A549 (cell line): ENCODE results near the gene BOLA1.

Source experiments
- CTCF ChIP-seq: fragments of >200 bp; sonication (Bioruptor Twin); formaldehyde crosslinking; IDR thresholded peaks from 3 replicates; pipeline ENCODE4 v1.5.1; 2016
- EP300 ChIP-seq, 2 experiments: fragments of >200 bp; sonication (Bioruptor Twin); formaldehyde crosslinking; IDR thresholded peaks; 2 replicates in 1 of 2; 3 replicates in 1 of 2; pipeline ENCODE4 v1.6.1; 2016 to 2017
- POLR2A ChIP-seq: IDR thresholded peaks from 2 replicates; pipeline ENCODE4 v1.6.1; 2012; ENCODE audit warnings: mild to moderate bottlenecking, low read length

- TF ChIP-seq EP300 (IDR thresholded peaks at IDR 0.05) = no peak
- no peak for TF ChIP-seq POLR2A
- no peak for TF ChIP-seq CTCF
These were observed 10.4 kb upstream of the BOLA1 start for GRCh38 chr1:149888999-149889289.
